GM12891 (cell line): Measurements from ENCODE around the gene HHAT.

Source experiments
- PAX5 ChIP-seq: IDR thresholded peaks from 2 replicates; pipeline ENCODE4 v1.6.1; 2011; ENCODE audit warnings: low read length, moderate library complexity, mild to moderate bottlenecking; ENCODE audit not compliant: insufficient read depth, severe bottlenecking
- POLR2A ChIP-seq: IDR thresholded peaks from 2 replicates; pipeline ENCODE4 v1.6.1; 2011; ENCODE audit warnings: low read depth, low read length, control low read depth
- POLR2AphosphoS5 ChIP-seq: IDR thresholded peaks from 2 replicates; pipeline ENCODE4 v1.6.1; 2011; ENCODE audit warnings: low read depth, low read length, control low read depth
- SPI1 ChIP-seq: IDR thresholded peaks from 2 replicates; pipeline ENCODE4 v1.6.1; 2011; ENCODE audit warnings: low read depth, low read length, control low read depth
- TAF1 ChIP-seq: IDR thresholded peaks from 2 replicates; pipeline ENCODE4 v1.6.1; 2011; ENCODE audit warnings: low read depth, low read length, control low read depth

GRCh38 chr1:210415846-210416448 is 87.2 kb downstream of the HHAT start:
- TF ChIP-seq POLR2A (no peak), TAF1 (no peak), POLR2AphosphoS5 (no peak), SPI1 (no peak), PAX5 (no peak)
